Astrocyte of the hippocampus (primary cell): ENCODE results near the gene COBL.
A peak's percentile ranks its signal among the peaks of the same experiment; 100 is the strongest.

ENCODE experiments used
- DNase-seq: peaks from one replicate; pipeline ENCODE4 v3.0.0; 2011; ENCODE audit warnings: low read depth, low spot score

The COBL gene

DNA sequence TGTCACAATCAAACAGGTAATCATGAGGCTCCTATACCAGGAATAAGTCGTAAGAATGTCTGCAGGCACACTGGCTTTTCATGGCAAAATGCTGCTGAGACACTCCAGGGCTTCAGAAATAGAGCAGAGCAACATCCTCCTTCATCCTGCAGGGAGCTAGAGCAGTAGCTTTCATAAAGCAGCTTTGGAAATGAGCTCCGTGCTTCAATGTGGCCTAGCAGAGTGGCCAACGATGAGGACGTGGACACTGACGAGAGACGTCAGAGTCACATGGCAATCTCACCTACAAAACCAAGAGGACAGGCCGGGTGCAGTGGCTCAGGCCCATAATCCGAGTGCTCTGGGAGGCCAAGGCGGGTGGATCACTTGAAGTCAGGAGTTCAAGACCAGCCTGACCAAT is 9.8 kb downstream of the COBL start:
- DNase-seq, result no peak

DNA sequence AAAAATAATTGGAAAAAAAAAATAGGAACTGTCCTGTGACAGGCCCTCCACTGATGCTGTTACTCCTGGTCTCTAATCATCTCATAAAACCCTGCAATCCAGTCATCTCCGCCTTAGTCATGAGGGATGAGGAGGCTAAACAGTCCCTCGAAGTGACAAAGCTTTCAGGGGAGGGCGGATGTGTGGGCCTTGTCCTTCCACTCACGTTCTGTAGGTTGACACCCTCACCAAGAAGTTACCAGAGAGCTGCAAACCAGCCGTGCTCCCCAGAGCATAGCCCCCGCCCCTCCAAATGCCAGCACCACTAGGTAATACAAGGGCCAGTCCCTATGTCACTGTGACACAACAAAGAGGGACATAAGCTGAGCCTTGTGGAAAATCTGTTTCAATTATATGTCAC is 11.9 kb downstream of the COBL start:
- no peak for DNase-seq

DNA sequence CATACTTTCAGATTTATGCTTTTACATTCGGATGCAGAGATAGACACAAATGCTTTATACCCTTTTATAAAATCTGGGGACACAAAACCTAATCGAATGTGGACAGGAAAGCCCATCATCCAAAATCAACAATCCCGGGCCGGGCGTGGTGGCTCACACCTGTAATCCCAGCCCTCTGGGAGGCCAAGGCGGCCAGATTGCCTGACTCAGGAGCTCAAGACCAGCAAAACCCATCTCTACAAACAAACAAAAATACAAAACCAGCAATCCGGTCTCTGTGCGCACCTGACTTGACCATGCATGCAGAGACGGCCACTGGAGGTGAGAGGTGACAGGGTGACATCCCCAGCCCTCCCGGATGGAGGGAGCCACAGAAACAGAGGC is 13.5 kb downstream of the COBL start:
- DNase-seq, result peak; percentile 10

DNA sequence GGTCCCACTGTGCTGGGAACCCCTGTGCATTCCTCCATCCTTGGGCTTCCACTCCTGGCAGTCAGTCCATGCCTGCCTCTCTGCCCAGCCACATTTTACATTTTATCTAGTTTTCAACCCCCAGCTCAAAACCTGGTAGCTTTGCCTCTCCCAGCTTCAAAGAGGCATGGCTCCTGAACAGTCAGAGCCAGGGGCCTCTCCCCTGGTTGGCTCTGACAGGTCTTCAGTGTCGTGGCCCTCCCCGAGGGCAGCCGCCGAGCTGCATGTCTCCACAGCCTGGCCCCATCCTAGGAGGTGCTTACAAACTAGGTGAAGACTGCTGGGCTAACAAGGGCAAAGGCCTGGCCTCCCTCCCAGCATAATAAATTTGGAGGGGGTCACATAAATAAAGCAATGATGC is 14.8 kb downstream of the COBL start:
- DNase-seq, result no peak

DNA sequence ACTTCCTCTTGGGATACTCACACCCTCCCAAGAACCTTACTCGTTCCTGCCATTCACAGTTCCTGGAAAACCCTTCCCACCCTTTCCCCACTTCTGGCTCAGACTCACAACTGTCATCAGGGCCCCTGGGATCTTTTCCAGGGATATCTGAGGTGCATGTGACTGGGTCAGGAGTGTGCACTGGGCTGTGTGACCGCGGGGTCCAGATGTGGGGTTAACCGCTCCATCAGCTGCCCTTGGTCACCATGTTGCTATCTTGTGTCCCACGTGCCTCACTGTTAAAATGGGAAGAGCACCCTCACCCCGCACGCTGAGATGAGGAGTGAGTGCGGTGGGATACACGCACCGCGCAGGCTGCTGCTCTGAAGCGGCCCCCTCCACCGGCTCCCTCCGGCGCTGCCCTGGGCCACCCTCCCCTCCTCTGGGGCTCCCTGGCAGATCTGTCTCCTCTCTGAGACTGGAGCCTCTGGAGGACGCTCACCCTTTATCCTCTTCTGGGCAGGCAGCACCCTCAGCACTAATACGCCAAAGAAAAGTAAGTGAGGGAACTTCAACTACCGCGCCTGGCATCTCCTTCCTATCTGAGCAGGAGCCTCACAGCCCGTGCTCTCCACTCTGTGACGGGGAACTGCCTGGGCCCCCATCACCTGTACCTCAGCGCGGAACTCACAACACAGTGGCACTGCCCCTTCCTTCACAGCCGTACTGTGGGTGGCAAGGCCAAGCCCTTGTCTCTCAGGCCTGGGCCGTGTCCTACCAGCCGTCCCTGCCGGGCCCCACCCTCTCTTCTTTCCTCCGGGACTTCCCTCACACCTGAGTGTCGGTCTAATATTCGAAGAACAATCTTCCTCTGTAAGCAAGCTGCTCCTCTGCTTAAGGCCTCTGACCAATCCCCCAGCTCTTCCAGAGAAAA is 15.6 kb downstream of the COBL start:
- no peak for DNase-seq

DNA sequence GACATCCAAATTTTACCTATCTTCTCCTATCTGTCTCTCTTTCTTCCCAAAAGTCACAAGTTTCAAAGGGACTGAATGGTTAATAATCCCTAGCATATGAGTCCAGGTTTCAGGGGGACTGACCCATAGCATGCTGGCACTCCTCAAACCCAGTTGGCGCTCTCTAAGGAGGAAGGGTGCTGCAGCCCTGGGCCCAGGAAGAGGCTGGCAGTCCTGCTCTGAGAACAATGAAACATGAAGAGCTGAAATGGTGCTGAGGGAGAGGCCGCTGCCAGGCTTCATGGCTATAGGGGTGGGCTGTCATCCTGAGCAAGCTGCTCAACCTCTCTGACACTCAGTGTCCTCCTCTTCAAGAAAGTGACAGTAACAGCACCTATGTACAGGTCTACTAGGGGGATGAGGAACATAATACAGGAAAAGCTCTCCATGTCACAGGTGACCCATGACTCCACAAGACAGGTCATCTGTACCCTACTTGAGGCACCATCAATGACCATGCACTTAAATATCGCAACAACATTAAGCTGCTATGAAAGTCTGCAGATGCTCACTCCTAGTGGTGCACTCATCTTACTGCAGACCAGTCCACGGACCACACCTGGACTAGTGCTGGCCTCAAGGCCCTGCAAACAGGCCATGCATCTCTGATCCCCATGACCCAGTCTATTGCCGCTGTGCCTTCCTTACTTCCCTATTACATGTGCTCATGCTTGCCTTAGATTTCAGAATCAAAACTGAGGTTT is 17.0 kb downstream of the COBL start:
- no peak for DNase-seq

DNA sequence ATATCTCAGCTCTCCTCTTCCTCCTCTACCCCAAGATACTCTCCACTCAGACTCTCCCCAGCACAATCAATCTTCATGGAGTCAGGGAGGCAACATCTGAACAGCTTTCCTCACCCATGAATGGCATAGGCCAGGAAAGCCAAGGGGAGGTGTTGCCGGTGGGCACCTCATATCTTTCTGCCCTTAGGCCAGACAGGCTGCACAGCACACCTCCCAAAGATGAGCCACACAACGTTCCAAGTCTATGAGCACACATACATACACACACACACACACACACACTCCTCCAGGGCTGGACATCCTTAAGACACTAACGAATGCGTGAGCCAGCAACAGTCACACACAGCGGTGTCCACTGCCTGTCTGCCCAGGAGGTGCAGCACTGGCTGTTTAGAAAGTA is 17.7 kb downstream of the COBL start:
- DNase-seq, result no peak

DNA sequence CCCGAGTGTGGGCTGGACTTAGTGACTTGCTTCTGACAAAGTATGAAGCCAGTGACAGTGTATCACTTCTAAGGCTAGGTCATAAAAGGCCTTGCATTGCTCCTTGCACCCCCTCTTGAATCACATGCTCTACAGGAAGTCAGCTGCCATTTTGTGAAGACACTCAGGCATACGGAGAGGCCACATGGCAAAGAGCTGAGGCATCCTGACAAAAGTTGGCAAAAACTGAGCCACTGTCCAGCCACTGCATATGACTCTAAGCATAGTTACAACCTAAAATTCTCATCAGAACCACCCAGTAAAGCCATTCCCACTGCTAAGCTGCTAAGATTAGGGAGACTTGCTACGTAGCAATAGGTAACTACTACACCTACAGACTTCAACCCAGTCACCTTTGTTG is 18.6 kb downstream of the COBL start:
- no peak for DNase-seq

DNA sequence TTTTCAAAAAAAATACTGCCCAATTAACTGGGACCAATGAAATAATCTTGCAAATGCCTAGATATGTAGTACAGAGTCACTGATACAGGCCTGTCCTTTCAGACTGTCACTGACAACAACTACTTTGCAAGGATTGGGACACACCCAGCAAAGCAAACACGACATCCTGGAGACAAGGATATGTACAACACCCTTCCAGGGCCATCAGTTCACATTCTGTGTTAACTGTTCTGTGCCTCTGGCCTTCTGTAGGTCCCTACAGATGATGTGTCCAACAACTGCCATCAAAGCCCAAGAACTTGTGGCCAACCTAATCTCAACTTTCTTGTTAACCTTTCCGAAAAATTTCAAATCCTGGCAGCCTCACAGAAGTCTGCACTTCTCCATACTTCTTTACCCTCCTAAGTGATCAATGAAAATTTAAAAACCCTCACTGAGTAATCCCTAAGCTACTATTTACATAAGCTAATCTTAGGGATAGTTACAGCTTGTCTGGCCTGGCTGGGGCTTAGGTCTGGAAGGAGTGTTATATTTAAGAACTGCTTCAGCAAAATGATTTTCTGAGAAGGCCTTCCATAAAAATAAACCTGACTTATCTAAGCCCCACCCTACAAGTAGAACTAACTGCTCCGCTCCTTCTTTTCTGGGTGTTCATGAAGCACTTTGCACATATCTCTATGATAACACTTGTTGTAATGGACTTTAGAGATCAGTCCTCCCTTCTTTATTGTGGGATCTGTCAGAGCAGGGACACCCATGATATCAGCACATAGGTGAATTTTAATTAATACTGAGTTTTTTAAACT is 21.0 kb downstream of the COBL start:
- DNase-seq, result no peak

DNA sequence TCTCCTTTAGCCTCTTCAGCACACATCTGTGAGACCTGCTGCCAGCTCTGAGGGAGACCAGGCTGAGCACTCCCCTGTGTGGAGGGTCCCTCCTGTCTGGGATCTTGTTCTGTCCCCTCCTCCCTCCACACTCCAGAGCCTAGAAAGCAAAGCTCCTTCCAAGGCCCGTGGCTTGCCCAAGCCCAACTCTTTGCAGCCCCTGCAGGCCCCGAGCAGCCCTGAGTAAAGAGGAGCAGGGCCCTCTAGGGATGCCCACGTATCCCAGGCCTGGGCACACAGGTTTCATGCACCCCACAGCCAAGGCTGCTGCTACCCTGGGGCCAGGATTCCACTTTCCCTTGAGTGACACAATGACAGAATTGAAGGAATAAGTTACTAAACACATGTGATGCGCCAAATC is 24.0 kb downstream of the COBL start:
- DNase-seq, result no peak

DNA sequence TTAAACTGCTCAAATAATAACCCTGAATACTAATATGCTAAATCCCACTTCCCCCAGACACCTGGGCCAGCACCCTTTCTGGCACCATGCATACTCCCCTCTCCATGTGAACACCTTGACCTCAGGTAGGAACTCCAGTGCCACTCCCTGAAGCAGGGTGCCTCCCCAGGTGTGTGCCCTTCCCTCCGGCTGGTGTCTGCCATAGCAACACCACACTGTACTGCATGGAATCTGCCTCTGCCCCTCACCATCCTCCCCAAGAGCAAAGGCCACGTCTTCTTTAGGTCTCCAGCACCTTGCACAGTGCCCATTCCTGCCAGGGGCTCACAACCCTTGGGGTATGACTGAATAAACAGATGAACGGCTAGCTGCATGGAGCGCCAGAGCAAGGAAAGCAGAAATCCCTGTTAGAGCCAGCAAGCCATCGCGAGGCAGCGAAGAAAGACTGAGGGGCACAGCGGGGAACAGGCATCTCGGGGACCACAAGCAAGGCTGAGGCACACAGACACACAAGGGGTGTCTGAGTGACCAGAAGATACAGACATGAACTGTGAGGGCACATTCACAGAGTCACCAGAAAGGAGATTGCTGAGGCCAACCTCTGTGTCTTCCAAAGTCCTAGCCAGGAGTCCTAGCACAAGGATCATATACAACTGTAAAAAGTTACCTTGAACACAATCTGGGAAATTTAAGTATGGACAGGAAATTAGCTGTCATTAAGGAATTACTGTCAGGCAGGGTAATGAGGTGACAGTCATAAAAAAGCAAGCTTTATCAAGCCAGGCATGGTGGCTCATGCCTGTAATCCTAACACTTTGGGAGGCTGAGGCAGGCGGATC is 25.7 kb downstream of the COBL start:
- no peak for DNase-seq

DNA sequence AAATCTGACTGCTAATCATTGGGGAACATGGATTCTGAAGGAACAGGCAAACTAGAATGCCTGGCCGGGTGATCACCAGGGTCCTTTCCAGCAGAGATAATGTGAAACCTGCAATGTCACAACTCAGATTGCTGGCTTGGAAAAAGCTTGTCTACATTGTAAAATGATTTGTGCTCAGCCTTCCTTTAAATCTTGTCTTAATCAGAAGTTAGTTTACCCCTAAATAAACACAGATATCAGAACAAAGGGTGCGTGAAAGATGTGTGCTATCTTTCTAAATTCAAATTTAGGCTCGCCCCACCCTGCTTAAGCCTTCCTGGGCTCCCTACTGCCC is 26.3 kb downstream of the COBL start:
- no peak for DNase-seq

DNA sequence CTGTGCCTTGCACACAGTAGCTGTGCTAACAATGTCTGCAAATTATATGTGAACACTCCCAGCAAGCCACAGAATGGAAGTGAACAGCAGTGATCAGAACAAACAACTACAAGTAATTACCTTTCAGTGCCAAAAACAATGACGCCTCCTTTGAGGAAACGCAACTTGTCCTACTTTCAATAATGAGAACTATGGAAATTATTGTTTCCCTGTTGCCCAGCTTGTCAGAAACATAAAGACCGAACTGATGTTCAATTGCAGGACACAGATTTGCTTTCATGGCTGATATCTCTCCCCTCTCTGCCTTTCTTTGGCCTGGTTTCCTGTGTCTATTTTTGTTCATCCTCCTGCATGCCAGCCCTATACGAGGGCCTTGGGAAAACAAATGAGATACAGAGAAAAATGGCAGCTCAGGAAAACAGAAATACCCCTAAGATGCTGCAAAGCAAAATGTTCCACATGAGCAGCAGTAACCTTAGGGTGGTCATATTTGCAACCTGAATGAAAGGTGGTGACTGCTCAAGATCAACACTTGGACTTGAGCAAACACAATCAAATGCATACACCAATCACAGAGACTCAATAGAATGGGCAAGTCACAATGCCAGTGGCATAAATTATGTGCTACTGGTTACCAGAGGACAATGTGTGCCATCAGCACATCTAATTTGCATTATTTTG is 26.8 kb downstream of the COBL start:
- DNase-seq, result no peak

DNA sequence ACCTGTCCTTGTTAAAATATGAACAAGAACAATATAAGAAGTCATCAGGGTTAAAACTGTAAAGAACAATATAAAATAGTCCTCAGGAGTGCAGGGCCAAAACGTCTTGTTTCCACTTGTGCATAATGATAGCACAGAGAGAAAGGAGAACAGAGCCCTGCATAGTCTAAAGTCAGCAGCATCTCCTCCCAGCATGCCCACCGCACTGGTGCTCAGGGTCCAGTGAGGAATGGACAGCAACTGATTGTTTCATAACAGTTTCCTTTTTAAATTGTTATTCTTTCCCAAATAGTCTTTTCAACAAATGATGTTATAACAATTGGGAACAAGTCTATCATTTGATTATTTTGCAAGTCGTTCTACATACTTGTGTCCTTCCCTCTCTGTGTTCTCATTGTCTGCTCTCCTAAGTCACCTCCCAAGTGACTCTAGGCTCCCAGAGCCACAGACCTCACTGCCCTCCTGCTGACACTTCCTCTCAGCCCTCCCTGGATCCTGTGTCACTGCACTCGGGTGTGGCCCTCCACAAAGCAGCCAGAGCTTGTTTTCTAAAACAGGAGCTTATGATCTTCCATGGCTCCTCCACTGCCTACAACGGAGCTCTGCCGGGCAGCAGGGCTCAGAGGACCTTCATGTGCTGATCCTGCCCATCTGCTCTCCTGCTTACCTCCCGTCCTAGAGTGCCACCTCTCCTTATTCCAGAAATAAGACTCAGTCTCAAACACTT is 27.6 kb downstream of the COBL start:
- DNase-seq, result no peak

DNA sequence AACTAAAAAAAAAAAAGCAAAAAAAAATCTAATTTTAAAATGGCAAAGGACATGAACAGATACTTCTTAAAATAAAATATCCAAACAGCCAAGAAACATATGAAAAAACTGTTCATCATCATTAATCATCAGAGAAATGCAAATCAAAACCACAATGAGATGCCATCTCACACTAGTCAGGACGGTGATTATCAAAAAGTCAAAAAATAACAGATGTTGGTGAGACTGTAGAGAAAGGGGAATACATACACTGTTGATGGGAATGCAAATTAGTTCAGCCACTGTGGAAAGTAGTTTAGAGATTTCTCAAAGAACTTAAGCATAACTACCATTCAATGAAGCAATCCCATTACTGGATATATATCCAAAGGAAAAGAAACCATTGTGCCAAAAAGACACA is 30.2 kb downstream of the COBL start:
- no peak for DNase-seq

DNA sequence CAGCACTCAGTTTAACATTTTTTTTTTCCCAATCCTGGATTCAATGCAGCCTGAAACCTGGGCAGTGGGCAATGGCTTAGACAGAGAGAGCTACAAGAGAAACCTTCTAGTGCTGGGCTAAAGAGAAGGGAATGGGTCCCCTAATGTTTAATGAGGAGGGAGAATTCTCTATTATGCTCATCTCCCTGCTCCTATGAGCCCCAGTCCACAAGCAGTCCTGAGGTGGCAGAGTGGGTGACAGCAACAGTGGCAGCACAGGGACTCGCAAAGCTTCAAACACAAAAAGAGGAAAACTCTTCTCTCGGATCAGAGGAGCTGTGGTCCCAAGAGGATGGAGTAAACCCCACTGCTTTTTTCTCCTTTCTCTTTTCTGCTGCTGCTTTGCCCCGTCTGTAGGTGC is 36.5 kb downstream of the COBL start:
- no peak for DNase-seq

DNA sequence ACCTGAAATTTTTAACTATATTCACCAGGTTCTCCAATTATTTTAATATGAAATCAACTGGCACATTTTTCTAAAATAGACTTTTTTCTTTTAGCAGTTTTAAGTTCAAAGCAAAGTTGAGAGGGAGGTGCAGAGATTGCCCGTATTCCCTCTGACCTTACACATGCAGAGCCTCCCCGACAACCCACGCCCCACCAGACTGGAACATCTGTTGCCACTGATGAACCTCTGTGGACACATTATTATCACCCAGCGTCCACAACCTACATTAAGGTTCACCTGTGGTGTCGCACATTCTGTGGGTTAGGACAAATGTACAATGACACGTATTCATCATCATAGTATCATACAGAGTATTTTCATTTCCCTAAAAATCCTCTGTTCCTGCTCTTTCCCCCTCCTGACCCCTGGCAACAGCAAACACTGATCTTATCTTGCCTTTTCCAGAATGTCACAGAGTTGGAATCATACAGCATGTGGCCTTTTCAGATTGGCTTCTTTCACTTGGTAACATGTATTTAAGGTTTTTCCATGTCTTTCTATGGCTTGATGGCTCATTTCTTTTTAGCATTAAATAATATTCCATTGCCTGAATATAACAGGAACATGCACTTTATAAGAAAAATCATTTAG is 37.1 kb downstream of the COBL start:
- DNase-seq, result no peak

DNA sequence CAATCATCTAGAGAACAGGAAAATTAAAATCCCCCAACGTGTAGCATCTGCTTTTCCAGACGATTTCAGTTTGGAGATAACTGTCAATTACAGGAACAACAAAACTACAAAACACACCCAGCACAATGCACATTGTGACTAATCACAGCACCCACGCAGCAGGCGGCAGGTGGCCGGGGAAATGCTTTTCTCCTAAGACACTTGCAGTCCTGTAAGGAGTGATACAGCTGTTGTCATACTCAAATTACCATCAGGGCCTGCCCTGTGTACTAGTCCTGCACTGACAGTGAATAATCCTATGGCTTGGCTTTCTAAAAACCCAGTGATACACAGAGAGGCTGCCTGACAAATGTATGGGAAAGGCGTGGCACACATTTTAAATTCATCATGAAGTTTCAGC is 37.8 kb downstream of the COBL start:
- no peak for DNase-seq

DNA sequence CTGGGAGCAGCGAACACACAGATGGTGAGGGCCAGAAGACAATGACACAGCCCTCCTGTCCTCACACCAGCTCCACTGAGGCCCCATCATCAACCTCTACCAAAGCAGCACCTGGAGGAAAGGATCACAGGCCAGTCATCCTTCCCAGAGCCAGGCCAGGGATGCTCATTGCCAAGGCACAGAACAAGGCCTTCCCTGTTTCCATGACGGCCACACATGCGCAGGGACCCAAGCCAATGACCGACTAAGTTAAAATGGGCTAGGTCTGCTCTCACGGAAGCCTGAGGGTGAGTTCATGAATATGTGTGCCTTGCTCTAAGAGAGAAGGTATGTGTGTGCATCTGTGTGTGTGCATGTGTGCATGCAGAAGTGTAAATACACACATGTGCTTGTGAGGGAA is 39.6 kb downstream of the COBL start:
- DNase-seq, result no peak

DNA sequence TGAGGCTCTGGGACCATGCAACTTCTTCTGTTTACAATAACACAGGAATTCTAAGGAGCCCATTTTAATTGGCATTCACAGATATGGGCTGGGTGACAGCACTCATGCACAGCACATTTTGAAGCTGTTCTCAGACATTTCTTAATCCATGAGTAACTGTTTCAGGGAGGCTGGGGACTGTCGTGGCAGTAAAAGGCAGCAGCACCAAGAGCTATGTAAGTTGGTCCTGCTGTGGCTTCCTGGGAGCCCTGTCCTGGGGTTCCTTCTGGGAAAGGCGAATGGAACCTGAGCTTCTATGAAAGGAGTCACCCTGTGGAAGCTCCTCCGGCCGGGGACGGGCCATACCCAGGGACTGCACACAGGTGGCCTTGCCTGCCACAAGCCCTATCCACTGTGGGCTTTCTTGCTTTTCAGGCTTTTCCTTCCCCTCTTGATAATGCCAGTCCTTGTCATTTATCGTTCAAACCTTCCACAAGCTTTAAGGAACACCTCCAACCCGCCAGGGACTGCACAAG is 40.5 kb downstream of the COBL start:
- no peak for DNase-seq
